Keratinocyte (primary cell): ENCODE data around the gene PMF1. TPM values are rescaled to one million over a fixed set of nuclear protein-coding genes. Genes with fewer than 3 reads are reported as not detected.

Source experiments
- DNase-seq: peaks from one replicate; pipeline ENCODE4 v3.0.0-alpha.2; 2011; ENCODE audit warnings: low read depth, missing footprints, low spot score
- FAIRE-seq: peaks from 2 replicates; lab custom pipeline; 2011; peaks lifted over from hg19 to GRCh38; lab: Jason Lieb, UNC
- H2AFZ ChIP-seq: 2 replicates; pipeline ENCODE4 v1.6.0; 2012; ENCODE audit warnings: low read length, control low read depth, inconsistent platforms; ENCODE audit not compliant: control insufficient read depth
- H3K27ac ChIP-seq: 2 replicates; pipeline ENCODE4 v1.5.1; 2011; ENCODE audit warnings: low read length; ENCODE audit not compliant: control insufficient read depth, insufficient read depth
- H3K27me3 ChIP-seq: 3 replicates; pipeline ENCODE4 v1.6.0; 2011; ENCODE audit warnings: low read length; ENCODE audit not compliant: control insufficient read depth, insufficient read depth; ENCODE audit errors: extremely low read depth
- H3K36me3 ChIP-seq, 2 experiments: 2 replicates in 1 of 2; 3 replicates in 1 of 2; pipeline ENCODE4 v1.5.1; 2011; ENCODE audit warnings: low read length in 2 of 2, mild to moderate bottlenecking in 1 of 2; ENCODE audit not compliant: control insufficient read depth in 2 of 2, insufficient read depth in 2 of 2; ENCODE audit errors: extremely low read depth in 1 of 2
- H3K4me1 ChIP-seq: 3 replicates; pipeline ENCODE4 v1.5.1; 2011; ENCODE audit warnings: low read length; ENCODE audit not compliant: control insufficient read depth, insufficient read depth; ENCODE audit errors: extremely low read depth
- H3K4me2 ChIP-seq: 3 replicates; pipeline ENCODE4 v1.6.0; 2011; ENCODE audit warnings: low read depth, low read length; ENCODE audit not compliant: control insufficient read depth, insufficient read depth; ENCODE audit errors: extremely low read depth
- H3K4me3 ChIP-seq, 3 experiments: fragments of 200-600 bp in 1 of 3; sonication (generic) in 1 of 3; 2 replicates in 2 of 3; 3 replicates in 1 of 3; pipeline ENCODE4 v1.5.1; 2011 to 2016; ENCODE audit warnings: low read length in 3 of 3, mild to moderate bottlenecking in 3 of 3, control low read depth in 2 of 3, inconsistent platforms in 1 of 3, low read depth in 1 of 3, mixed read lengths in 1 of 3, mixed run types in 1 of 3, moderate library complexity in 1 of 3; ENCODE audit not compliant: control insufficient read depth in 2 of 3, insufficient read depth in 2 of 3; ENCODE audit errors: extremely low read depth in 1 of 3
- H3K79me2 ChIP-seq: 2 replicates; pipeline ENCODE4 v1.6.0; 2012; ENCODE audit warnings: low read length; ENCODE audit not compliant: control insufficient read depth, insufficient read depth
- H3K9ac ChIP-seq: 3 replicates; pipeline ENCODE4 v1.6.0; 2011; ENCODE audit warnings: low read length; ENCODE audit not compliant: control insufficient read depth, insufficient read depth; ENCODE audit errors: extremely low read depth
- H3K9me1 ChIP-seq: 3 replicates; pipeline ENCODE4 v1.6.0; 2011; ENCODE audit warnings: low read length; ENCODE audit not compliant: control insufficient read depth, insufficient read depth; ENCODE audit errors: extremely low read depth
- H3K9me3 ChIP-seq: 2 replicates; pipeline ENCODE4 v1.5.1; 2012; ENCODE audit warnings: low read depth, low read length; ENCODE audit not compliant: control insufficient read depth
- H4K20me1 ChIP-seq: 3 replicates; pipeline ENCODE4 v1.6.0; 2011; ENCODE audit warnings: low read length; ENCODE audit not compliant: control insufficient read depth, insufficient read depth; ENCODE audit errors: extremely low read depth
- CTCF ChIP-seq, 3 experiments: IDR thresholded peaks in 1 of 3; conservative IDR thresholded peaks in 1 of 3; optimal IDR thresholded peaks in 1 of 3; 2 replicates in 2 of 3; 3 replicates in 1 of 3; pipeline versions ENCODE3 to v1.5.1; 2011; ENCODE audit warnings: low read length in 3 of 3, mild to moderate bottlenecking in 3 of 3, moderate library complexity in 2 of 3, control low read depth in 1 of 3, inconsistent platforms in 1 of 3; ENCODE audit not compliant: insufficient read depth in 2 of 3; ENCODE audit errors: extremely low read depth in 1 of 3
- EZH2 ChIP-seq: IDR thresholded peaks from one replicate; pipeline ENCODE4 v1.6.1; 2012; ENCODE audit warnings: inconsistent platforms, mild to moderate bottlenecking, low read length, moderate library complexity
- dilution Hi-C: fragments of 300-500 bp; cut with MboI; formaldehyde crosslinking; loops from one replicate; pipeline ENCODE4 v1.7.0; 2020; ENCODE audit warnings: low sequenced_read_pairs; ENCODE audit not compliant: extremely low pct_ligation_motif_present
- polyA plus RNA-seq, 5 experiments: library from polyadenylated mRNA; depleted of rRNA in 3 of 5; stranded (reverse) in 3 of 5; stranded (forward) in 1 of 5; unstranded in 1 of 5; fragments of >200 nt; gene quantifications; 1 replicate in 1 of 5; 2 replicates in 3 of 5; 3 replicates in 1 of 5; pipeline versions ENCODE4 v1.2.1 to v1.2.3, GENCODE V29; 2011 to 2012; ENCODE audit warnings: missing spikeins in 2 of 5, low read depth in 1 of 5, low replicate concordance in 1 of 5

PMF1 gene
- polyA plus RNA-seq, 1 donor (not counting 4 experiments of a cell fraction or from before 2014, with no cell fraction given): 41.0 TPM

DNA sequence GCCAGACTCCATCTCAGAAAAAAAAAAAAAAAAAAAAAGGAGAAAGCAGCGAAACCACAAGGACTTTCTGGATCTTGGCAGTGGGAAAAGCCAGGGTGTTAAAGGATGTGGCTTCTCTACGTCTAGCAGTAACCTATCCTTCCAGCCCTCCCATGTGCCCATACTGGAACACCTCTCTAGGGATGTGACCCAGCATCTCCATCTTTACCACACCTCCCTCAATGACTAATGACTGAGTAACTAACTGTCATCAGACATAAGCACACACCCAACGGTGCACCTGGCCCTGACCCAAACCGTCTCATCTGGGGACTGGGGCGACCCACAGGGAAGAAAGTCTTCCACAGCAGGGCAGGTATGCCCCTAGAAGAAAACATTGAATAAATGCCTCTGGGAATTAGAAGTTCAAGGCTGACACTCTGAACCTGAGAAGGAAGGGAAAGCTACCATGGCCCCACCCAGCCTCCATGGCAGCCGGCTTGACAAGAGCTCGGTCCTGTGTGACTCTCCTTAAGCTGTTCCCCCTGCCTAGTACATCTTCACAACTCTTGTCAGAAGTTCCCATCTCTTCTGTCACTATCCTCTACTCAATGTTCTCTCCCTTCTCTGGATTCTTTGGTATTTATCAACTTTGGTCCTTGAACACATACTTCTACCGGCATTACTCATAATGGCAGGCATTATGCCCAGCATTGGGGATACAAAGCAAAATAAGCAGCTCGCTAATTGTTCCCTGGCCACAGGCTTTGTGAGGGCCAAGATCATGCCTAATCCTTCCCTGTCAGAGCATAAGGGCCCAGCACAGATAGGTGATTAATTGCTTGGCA lies 49.9 kb downstream of the PMF1 start:
- no peak for DNase-seq
- Histone ChIP-seq H2AFZ (no peak overlapping the region), H3K4me3 (peak overlapping the region in 1 of 3 experiments; percentile 16), H3K27ac (peak overlapping the region; percentile 79), H3K36me3 (peaks cover 44 to 78% of the 10 kb centered on the region in 2 experiments), H3K9me3 (no peaks in the 10 kb centered on the region), H3K4me2 (peak overlapping the region; percentile 72), H3K27me3 (no peaks in the 10 kb centered on the region), H3K4me1 (peaks cover 57% of the 10 kb centered on the region), H4K20me1 (peaks cover 12% of the 10 kb centered on the region), H3K9me1 (peaks cover 9% of the 10 kb centered on the region), H3K79me2 (no peaks in the 10 kb centered on the region), H3K9ac (no peak overlapping the region)
- TF ChIP-seq CTCF (optimal IDR thresholded peaks at IDR 0.05 in 1 of 3, IDR thresholded peaks at IDR 0.05 in 1 of 3, conservative IDR thresholded peaks at IDR 0.05 in 1 of 3; ENCODE audit: extremely low read depth in 1 of 3, insufficient read depth in 2 of 3, low read length in 3 of 3) (no peak), EZH2 (no peak)
- FAIRE-seq: peak; percentile 94
- dilution Hi-C loops: no loop called here

DNA sequence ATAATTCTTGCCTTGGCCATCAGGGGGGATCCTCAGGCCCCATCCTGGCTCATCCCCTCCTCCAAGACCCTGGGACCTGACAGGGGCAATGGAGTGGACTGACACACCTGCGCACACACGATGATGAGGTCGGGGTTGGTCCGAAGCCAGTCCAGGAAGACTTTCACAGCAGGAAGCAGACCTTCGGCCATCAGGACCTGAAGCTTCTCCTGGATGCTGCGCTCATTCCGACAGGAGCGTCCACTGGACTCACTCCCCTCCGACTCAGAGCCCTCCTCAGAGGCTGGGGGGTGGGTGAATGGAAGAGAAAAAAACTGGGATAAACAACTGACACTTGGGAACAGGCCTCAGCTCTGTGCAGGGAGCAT lies 50.5 kb downstream of the PMF1 start:
- peaks cover 12% of the 10 kb centered on the region for H4K20me1 ChIP-seq
- H3K9me3 ChIP-seq: no peaks in the 10 kb centered on the region
- peak overlapping the region; percentile 79 for H3K27ac ChIP-seq
- H3K4me1 ChIP-seq: peaks cover 51% of the 10 kb centered on the region
- no peak overlapping the region for H3K9ac ChIP-seq
- H3K36me3 ChIP-seq: peaks cover 43 to 78% of the 10 kb centered on the region in 2 experiments
- peaks cover 9% of the 10 kb centered on the region for H3K9me1 ChIP-seq
- H3K27me3 ChIP-seq: no peaks in the 10 kb centered on the region
- dilution Hi-C loops: no loop called here
- FAIRE-seq (no peak), DNase-seq (no peak)
- H3K4me2 ChIP-seq: peak overlapping the region; percentile 72
- no peak for TF ChIP-seq CTCF (optimal IDR thresholded peaks at IDR 0.05 in 1 of 3, IDR thresholded peaks at IDR 0.05 in 1 of 3, conservative IDR thresholded peaks at IDR 0.05 in 1 of 3; ENCODE audit: extremely low read depth in 1 of 3, insufficient read depth in 2 of 3, low read length in 3 of 3)
- TF ChIP-seq EZH2: no peak
- H2AFZ ChIP-seq: no peak overlapping the region
- no peaks in the 10 kb centered on the region for H3K79me2 ChIP-seq
- no peak overlapping the region for H3K4me3 ChIP-seq
